Kasumi-1 (cell line): Measurements from ENCODE around the gene ACE.

ENCODE experiments used
- DNase-seq, 2 experiments: peaks; one replicate each; lab custom pipeline; 2025; lab: John Stamatoyannopoulos, UW

The ACE gene

GRCh38 chr17:63474586-63475460, 2.0 kb upstream of the ACE start:
- DNase-seq = no peak

DNA sequence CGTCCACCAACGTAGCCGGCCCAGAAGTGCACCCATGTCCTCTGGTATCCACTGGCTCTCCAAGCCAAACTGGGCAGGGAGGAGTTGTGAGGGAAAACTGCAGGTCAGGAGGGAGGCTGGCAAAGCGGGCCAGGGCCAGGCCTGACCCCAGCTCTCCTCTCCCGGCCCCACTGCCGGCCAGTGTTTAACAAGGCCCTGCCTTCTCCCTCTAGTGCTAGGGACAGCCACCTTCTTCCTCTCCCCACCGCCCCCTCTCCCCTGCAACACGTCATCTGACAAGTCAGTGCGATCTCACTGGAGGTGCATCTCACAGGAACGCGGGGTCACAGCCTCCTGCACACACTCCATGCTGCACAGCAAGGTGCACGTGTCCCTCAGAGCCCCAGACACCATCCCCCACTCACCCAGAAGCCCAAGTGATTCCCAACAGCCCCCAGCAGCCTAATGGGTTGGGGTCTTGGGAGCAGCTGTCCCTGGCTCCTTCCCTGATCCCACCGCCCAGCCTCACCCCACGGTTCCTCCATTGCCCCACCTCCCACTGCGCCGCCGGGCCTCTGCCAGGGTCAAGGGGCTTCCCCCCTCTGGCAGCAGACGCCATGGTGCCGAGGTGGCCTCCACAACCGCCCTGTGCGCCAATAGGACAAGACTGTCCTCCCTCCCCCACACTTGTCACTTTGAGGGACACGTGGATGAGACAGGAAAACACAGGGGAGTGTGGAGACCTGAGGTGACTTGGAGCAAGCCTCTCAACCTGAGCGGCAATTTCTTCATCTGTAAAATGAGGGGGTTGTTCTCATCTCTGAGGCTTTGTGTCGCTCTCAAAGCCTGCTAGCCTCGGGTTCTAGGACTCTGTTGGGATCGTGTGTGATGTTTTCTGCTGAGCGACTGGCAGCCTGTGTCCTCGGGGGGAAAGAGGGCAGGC, 1.1 kb upstream of the ACE start:
- DNase-seq = no peak

- no peak for DNase-seq
These were observed 405 bp upstream of the ACE start for GRCh38 chr17:63476459-63476853.

- DNase-seq = peak in 1 of 2 experiments; percentile 24
These were observed 899 bp downstream of the ACE start for GRCh38 chr17:63477480-63478440.

GRCh38 chr17:63478814-63479494, 2.1 kb downstream of the ACE start:
- peak; percentile 91 to 95 for DNase-seq

DNA sequence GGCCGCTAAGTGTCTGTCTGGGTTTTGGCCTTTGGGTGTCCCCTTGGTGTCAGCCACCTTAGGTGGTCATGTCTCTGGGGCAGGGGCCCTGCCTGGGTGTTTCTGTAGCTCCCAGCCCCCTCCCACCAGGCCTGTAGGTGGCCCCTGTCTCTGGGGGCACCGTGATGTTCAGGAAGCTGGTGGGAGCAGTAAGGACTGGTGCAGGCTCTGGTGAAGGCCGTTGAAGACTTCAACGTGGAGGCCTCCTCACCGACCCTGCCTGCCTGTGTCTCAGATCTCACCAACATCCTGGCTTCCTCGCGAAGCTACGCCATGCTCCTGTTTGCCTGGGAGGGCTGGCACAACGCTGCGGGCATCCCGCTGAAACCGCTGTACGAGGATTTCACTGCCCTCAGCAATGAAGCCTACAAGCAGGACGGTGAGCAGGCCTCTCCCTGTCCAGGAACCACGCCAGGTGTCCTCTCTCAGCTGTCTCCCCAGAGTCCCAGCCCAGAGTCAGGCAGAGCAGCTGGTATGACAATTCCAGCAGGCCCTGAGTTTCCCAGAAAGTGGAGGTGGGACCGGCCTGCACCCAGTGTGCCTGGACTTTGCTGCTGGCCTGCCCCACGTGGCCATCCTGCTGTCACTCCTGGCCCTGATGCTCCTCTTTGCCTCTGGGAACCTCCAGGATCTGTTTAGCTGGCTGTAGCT, 2.8 kb downstream of the ACE start:
- DNase-seq = no peak

DNA sequence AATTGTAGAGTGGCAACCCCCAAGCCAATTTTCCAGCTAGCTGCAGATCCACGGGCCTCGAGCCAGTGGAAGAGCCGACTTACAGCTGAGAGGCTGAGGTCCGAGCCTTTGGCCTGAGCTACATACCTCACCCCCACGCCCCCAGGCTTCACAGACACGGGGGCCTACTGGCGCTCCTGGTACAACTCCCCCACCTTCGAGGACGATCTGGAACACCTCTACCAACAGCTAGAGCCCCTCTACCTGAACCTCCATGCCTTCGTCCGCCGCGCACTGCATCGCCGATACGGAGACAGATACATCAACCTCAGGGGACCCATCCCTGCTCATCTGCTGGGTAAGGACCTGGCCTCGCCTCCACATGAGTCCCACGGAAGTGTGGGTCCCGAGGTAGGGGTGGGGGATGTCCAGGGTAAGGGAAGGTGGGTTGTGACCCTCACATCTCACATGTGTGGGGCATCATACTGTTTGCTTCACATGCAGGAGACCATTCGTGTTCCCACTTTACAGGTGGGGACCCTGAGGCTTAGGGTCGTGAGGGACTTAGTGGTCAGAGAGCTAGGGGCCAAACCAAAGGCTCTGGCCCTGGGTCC, 3.4 kb downstream of the ACE start:
- DNase-seq = no peak

- no peak for DNase-seq
These were observed 4.1 kb downstream of the ACE start for GRCh38 chr17:63480826-63481487.

DNA sequence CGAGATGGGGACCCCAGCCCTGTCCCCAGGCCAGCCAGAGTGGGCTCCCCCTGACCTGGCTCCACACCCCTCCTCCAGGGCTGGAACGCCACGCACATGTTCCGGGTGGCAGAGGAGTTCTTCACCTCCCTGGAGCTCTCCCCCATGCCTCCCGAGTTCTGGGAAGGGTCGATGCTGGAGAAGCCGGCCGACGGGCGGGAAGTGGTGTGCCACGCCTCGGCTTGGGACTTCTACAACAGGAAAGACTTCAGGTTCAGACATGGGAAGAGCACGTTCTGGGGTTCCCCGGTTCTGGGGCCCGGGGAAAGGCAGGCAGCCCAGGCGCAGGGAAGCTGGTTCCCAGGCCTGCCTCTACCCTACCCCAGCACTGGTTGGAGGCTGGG, 4.6 kb downstream of the ACE start:
- no peak for DNase-seq

- no peak for DNase-seq
These were observed 5.6 kb downstream of the ACE start for GRCh38 chr17:63482509-63482908.

DNA sequence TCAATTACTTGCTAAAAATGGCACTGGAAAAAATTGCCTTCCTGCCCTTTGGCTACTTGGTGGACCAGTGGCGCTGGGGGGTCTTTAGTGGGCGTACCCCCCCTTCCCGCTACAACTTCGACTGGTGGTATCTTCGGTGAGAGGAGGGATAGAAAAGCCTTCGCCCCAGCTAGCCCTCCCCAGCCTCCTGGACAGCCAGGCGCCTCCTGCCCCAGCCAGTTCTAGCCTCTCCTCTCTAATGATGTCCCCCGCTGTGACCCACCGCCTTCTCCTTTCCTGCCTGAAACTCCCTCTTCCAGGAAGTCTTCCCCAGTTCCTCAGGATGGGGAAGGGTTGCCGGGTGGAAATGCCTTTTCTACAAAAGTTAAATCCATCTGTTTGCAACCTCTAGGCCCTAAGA, 6.2 kb downstream of the ACE start:
- DNase-seq = no peak

- no peak for DNase-seq
These were observed 7.1 kb downstream of the ACE start for GRCh38 chr17:63483655-63484575.

DNA sequence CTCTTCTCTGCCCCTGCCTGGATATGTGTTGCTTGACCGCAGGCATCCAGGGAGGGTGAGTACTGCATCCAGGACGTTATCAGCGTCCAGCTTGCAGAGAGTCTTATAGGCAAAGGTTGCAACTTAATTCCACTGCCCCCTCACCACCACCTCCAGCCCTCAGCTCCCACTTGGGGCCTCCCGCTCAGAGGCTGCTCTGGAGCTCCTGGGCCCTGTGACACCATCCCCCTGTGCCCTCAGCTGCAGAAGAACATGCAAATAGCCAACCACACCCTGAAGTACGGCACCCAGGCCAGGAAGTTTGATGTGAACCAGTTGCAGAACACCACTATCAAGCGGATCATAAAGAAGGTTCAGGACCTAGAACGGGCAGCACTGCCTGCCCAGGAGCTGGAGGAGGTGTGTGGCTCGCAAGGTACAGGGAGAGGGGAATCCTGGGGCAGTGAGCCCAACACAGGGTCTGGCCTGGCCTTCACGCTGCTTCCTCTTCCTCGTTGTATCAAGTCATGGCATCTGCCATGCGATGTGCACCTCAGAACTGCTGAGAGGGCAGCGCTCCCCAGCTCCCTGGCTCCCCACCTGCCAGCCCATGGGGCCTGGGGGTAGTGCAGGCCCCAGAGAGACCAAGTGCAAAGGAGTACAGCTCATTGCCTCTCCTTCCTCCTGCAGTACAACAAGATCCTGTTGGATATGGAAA, 9.6 kb downstream of the ACE start:
- no peak for DNase-seq

DNA sequence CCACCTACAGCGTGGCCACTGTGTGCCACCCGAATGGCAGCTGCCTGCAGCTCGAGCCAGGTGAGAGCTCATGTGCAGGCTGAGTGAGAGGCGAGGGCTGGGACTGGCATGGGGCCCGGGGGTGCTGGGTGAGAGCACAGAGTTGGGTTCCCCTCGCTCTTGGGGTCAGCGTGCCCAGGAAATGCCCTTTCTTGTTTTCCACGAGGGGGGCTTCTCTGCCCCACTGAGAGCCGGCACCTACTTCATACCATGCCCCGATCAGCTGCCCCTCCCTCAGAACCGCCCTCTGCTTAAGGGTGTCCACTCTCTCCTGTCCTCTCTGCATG, 10.1 kb downstream of the ACE start:
- no peak for DNase-seq

DNA sequence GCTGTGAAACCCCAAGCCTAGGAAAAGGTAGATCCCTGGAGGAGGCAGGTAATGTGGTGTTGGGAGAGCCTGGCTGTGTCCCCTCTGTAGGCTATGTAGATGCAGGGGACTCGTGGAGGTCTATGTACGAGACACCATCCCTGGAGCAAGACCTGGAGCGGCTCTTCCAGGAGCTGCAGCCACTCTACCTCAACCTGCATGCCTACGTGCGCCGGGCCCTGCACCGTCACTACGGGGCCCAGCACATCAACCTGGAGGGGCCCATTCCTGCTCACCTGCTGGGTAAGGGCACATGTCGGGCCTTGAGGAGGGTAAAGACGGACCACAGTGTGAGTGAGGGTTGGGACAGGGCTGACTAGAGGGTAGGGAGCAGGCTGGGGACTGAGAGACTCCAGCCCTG, 12.0 kb downstream of the ACE start:
- no peak for DNase-seq

DNA sequence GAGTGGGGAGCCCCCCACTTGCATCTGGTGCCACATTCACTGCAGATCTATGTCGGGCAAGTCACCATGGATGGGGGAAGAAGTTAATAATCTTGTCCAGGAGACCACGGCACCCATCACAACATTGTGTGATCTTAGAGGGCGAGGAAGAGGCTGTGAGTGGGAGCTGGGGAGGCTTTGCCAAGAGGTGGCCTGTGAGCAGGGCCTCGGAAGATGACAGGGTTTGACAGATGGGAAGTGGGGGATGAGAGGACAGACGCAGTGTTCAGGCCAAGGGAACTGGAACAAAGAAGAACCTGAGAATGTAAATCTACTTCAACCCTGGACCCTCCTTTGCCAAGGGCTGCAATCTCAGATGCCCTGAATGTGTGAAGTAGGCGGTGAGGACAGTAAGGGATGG, 12.4 kb downstream of the ACE start:
- no peak for DNase-seq

DNA sequence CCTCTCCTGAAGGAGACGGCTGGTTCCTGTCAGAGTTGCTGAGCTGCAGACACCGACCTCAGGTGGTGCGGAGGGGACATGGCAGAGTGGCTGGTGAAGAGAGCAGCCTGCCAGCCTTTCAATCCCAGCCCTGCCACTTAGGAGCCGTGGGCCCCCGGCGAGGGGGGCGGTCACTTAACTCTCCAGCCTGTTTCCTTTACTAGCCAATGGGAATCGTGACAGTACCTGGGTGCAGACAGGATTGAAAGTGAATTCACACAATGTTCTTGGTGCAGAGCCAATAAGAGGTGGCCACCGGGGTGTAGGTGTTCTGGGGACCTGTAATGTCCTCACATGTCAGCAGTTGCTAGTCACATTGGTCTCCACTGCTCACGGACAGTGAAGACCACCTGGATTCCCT, 13.5 kb downstream of the ACE start:
- no peak for DNase-seq

DNA sequence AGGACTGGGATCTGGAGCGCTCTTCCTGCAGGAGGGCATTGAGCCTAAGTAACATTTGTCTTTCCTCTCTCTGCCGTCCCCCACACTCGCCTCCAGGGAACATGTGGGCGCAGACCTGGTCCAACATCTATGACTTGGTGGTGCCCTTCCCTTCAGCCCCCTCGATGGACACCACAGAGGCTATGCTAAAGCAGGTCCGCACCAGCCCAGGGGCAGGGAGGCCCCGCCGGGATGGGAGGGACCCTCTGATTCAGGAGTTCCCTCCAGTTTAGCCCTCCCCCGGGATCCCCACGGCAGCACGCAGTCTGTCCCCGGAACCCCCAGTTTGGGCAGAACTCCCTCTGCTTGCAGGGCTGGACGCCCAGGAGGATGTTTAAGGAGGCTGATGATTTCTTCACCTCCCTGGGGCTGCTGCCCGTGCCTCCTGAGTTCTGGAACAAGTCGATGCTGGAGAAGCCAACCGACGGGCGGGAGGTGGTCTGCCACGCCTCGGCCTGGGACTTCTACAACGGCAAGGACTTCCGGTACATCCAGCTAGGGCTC, 14.1 kb downstream of the ACE start:
- DNase-seq = no peak
